PFSK-1 (cell line): ENCODE results near the gene PCDHGA1.

Experiments used
- POLR2AphosphoS5 ChIP-seq: IDR thresholded peaks from 2 replicates; pipeline ENCODE4 v1.6.1; 2012; ENCODE audit warnings: low read depth, mild to moderate bottlenecking, control low read depth, low read length, moderate library complexity
- SIN3A ChIP-seq: IDR thresholded peaks from 2 replicates; pipeline ENCODE4 v1.6.1; 2012; ENCODE audit warnings: mild to moderate bottlenecking, low read length, moderate library complexity, borderline replicate concordance; ENCODE audit not compliant: insufficient read depth
- TAF1 ChIP-seq: IDR thresholded peaks from 2 replicates; pipeline ENCODE4 v1.6.1; 2012; ENCODE audit warnings: low read length, control low read depth, borderline replicate concordance; ENCODE audit not compliant: insufficient read depth
- TF ChIP-seq, protein P1 (sequence below), 2 experiments: IDR thresholded peaks; 2 replicates each; pipeline versions ENCODE4 v1.6.1 to v1.8.0; 2011 to 2012; ENCODE audit warnings: low read depth in 2 of 2, low read length in 2 of 2, control low read depth in 1 of 2, inconsistent platforms in 1 of 2, mild to moderate bottlenecking in 1 of 2, moderate library complexity in 1 of 2; ENCODE audit not compliant: insufficient read depth in 1 of 2

GRCh38 chr5:141524604-141525597 is 194.6 kb downstream of the PCDHGA1 start:
- TF ChIP-seq POLR2AphosphoS5 (peak; percentile 24; the same call in 1 of the 2 replicates), SIN3A (peak; percentile 50; the same call in 1 of the 2 replicates), TAF1 (peak; percentile 39; the same call in 1 of the 2 replicates)
- TF ChIP-seq, protein P1, sequence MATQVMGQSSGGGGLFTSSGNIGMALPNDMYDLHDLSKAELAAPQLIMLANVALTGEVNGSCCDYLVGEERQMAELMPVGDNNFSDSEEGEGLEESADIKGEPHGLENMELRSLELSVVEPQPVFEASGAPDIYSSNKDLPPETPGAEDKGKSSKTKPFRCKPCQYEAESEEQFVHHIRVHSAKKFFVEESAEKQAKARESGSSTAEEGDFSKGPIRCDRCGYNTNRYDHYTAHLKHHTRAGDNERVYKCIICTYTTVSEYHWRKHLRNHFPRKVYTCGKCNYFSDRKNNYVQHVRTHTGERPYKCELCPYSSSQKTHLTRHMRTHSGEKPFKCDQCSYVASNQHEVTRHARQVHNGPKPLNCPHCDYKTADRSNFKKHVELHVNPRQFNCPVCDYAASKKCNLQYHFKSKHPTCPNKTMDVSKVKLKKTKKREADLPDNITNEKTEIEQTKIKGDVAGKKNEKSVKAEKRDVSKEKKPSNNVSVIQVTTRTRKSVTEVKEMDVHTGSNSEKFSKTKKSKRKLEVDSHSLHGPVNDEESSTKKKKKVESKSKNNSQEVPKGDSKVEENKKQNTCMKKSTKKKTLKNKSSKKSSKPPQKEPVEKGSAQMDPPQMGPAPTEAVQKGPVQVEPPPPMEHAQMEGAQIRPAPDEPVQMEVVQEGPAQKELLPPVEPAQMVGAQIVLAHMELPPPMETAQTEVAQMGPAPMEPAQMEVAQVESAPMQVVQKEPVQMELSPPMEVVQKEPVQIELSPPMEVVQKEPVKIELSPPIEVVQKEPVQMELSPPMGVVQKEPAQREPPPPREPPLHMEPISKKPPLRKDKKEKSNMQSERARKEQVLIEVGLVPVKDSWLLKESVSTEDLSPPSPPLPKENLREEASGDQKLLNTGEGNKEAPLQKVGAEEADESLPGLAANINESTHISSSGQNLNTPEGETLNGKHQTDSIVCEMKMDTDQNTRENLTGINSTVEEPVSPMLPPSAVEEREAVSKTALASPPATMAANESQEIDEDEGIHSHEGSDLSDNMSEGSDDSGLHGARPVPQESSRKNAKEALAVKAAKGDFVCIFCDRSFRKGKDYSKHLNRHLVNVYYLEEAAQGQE (IDR thresholded peaks at IDR 0.05; ENCODE audit: insufficient read depth in 1 of 2, low read depth in 2 of 2, low read length in 2 of 2) = 0 out of 4 replicates have a peak, but pooled peaks of 1 of the 2 experiments have one; percentile 13
